ENCODE data around the gene AMPH.

AMPH gene

GRCh38 chr7:38565289-38565688, 65.9 kb downstream of the AMPH start:
- no peaks in the 10 kb centered on the region for H3K9me2 ChIP-seq (replicated peaks; ENCODE audit: insufficient read depth, low read length)
- H3K27me3 ChIP-seq (ENCODE audit: low read length) = no peaks in the 10 kb centered on the region
- no peaks in the 10 kb centered on the region for H3K79me2 ChIP-seq (ENCODE audit: insufficient read depth, low read length)
- H3K9me3 ChIP-seq (ENCODE audit: insufficient read depth, low read length) = no peaks in the 10 kb centered on the region
- no peaks in the 10 kb centered on the region for H4K20me1 ChIP-seq (ENCODE audit: low read depth, low read length)
- H3F3A ChIP-seq (ENCODE audit: insufficient read depth) = no peaks in the 10 kb centered on the region
- no peak overlapping the region for H3K27ac ChIP-seq (ENCODE audit: low read depth, low read length)
- TF ChIP-seq CTCF (IDR thresholded peaks at IDR 0.05; ENCODE audit: insufficient read depth, low read length, poor library complexity, severe bottlenecking) (no peak), EZH2phosphoT487 (conservative IDR thresholded peaks at IDR 0.05; ENCODE audit: low read length) (no peak)
- no peak overlapping the region for H3K4me3 ChIP-seq (ENCODE audit: insufficient read depth, low read length, poor library complexity, severe bottlenecking)
- H3K36me3 ChIP-seq (ENCODE audit: low read length) = no peaks in the 10 kb centered on the region
- H3K4me2 ChIP-seq (ENCODE audit: low read depth, low read length, poor library complexity, severe bottlenecking) = no peak overlapping the region
- no peak overlapping the region for H3K9ac ChIP-seq (ENCODE audit: low read length)
- H2AFZ ChIP-seq (ENCODE audit: low read depth, low read length, severe bottlenecking) = no peak overlapping the region

GRCh38 chr7:38563741-38564140, 67.4 kb downstream of the AMPH start:
- H3K27ac ChIP-seq (ENCODE audit: low read depth, low read length) = no peak overlapping the region
- no peaks in the 10 kb centered on the region for H3F3A ChIP-seq (ENCODE audit: insufficient read depth)
- no peaks in the 10 kb centered on the region for H4K20me1 ChIP-seq (ENCODE audit: low read depth, low read length)
- no peaks in the 10 kb centered on the region for H3K27me3 ChIP-seq (ENCODE audit: low read length)
- H3K9ac ChIP-seq (ENCODE audit: low read length) = no peak overlapping the region
- no peak overlapping the region for H2AFZ ChIP-seq (ENCODE audit: low read depth, low read length, severe bottlenecking)
- H3K9me3 ChIP-seq (ENCODE audit: insufficient read depth, low read length) = no peaks in the 10 kb centered on the region
- H3K4me3 ChIP-seq (ENCODE audit: insufficient read depth, low read length, poor library complexity, severe bottlenecking) = no peak overlapping the region
- H3K4me2 ChIP-seq (ENCODE audit: low read depth, low read length, poor library complexity, severe bottlenecking) = no peak overlapping the region
- TF ChIP-seq EZH2phosphoT487 (conservative IDR thresholded peaks at IDR 0.05; ENCODE audit: low read length) (no peak), CTCF (IDR thresholded peaks at IDR 0.05; ENCODE audit: insufficient read depth, low read length, poor library complexity, severe bottlenecking) (no peak)
- no peaks in the 10 kb centered on the region for H3K9me2 ChIP-seq (replicated peaks; ENCODE audit: insufficient read depth, low read length)
- H3K79me2 ChIP-seq (ENCODE audit: insufficient read depth, low read length) = no peaks in the 10 kb centered on the region
- no peaks in the 10 kb centered on the region for H3K36me3 ChIP-seq (ENCODE audit: low read length)

- no peaks in the 10 kb centered on the region for H3K79me2 ChIP-seq (ENCODE audit: insufficient read depth, low read length)
- H3K4me2 ChIP-seq (ENCODE audit: low read depth, low read length, poor library complexity, severe bottlenecking) = no peak overlapping the region
- no peaks in the 10 kb centered on the region for H3K36me3 ChIP-seq (ENCODE audit: low read length)
- H3K27me3 ChIP-seq (ENCODE audit: low read length) = no peaks in the 10 kb centered on the region
- H4K20me1 ChIP-seq (ENCODE audit: low read depth, low read length) = no peaks in the 10 kb centered on the region
- no peaks in the 10 kb centered on the region for H3F3A ChIP-seq (ENCODE audit: insufficient read depth)
- H3K4me3 ChIP-seq (ENCODE audit: insufficient read depth, low read length, poor library complexity, severe bottlenecking) = no peak overlapping the region
- no peak for TF ChIP-seq EZH2phosphoT487 (conservative IDR thresholded peaks at IDR 0.05; ENCODE audit: low read length)
- no peak for TF ChIP-seq CTCF (IDR thresholded peaks at IDR 0.05; ENCODE audit: insufficient read depth, low read length, poor library complexity, severe bottlenecking)
- no peaks in the 10 kb centered on the region for H3K9me3 ChIP-seq (ENCODE audit: insufficient read depth, low read length)
- H3K27ac ChIP-seq (ENCODE audit: low read depth, low read length) = no peak overlapping the region
- H3K9me2 ChIP-seq (replicated peaks; ENCODE audit: insufficient read depth, low read length) = no peaks in the 10 kb centered on the region
- H3K9ac ChIP-seq (ENCODE audit: low read length) = no peak overlapping the region
- no peak overlapping the region for H2AFZ ChIP-seq (ENCODE audit: low read depth, low read length, severe bottlenecking)
These were observed 70.0 kb downstream of the AMPH start for GRCh38 chr7:38561166-38561565.

Measured in SU-DHL-6 (cell line).